COLO829 (cell line): ENCODE data around the gene DGKH.
"Not testable (repeated sequence)": the region's sequence is repeated elsewhere in the genome, so short reads cannot be mapped to it uniquely, and the experiment has no call there.

Experiments
- DNase-seq: peaks from one replicate; pipeline ENCODE4 v3.0.0; 2012; ENCODE audit warnings: low spot score

DGKH gene

GRCh38 chr13:42170029-42170428 is 121.6 kb downstream of the DGKH start:
- no peak for DNase-seq

- DNase-seq: no peak
Measured at GRCh38 chr13:42173789-42174343, 125.4 kb downstream of the DGKH start.

GRCh38 chr13:42174344-42175162 is 126.1 kb downstream of the DGKH start:
- DNase-seq: no peak

GRCh38 chr13:42176294-42176693 is 127.8 kb downstream of the DGKH start:
- DNase-seq: no peak

GRCh38 chr13:42177189-42177588 is 128.7 kb downstream of the DGKH start:
- DNase-seq: no peak

- no peak for DNase-seq
Measured at GRCh38 chr13:42181381-42181953, 133.0 kb downstream of the DGKH start.

GRCh38 chr13:42189061-42189460 is 140.6 kb downstream of the DGKH start:
- DNase-seq: no peak

GRCh38 chr13:42190529-42190928 is 142.1 kb downstream of the DGKH start:
- no peak for DNase-seq

GRCh38 chr13:42211704-42212464 is 163.4 kb downstream of the DGKH start:
- no peak for DNase-seq

GRCh38 chr13:42214446-42214845 is 166.0 kb downstream of the DGKH start:
- DNase-seq: no peak

GRCh38 chr13:42215578-42216421 is 167.4 kb downstream of the DGKH start:
- DNase-seq: peak; percentile 14

GRCh38 chr13:42216422-42216735 is 167.9 kb downstream of the DGKH start:
- no peak for DNase-seq

GRCh38 chr13:42218576-42218975 is 170.1 kb downstream of the DGKH start:
- no peak for DNase-seq

GRCh38 chr13:42219051-42219450 is 170.6 kb downstream of the DGKH start:
- no peak for DNase-seq

GRCh38 chr13:42219876-42220275 is 171.4 kb downstream of the DGKH start:
- no peak for DNase-seq

GRCh38 chr13:42221121-42221765 is 172.8 kb downstream of the DGKH start:
- DNase-seq: no peak

GRCh38 chr13:42223681-42224080 is 175.2 kb downstream of the DGKH start:
- DNase-seq: no peak

GRCh38 chr13:42225051-42225450 is 176.6 kb downstream of the DGKH start:
- DNase-seq: no peak

GRCh38 chr13:42226759-42227158 is 178.3 kb downstream of the DGKH start:
- DNase-seq: not testable (repeated sequence)

GRCh38 chr13:42228527-42228926 is 180.1 kb downstream of the DGKH start:
- DNase-seq: no peak

- no peak for DNase-seq
Measured at GRCh38 chr13:42229287-42229686, 180.8 kb downstream of the DGKH start.
